PC-9 (cell line): ENCODE data around the gene OXTR. TPM values are rescaled to one million over a fixed set of nuclear protein-coding genes. Genes with fewer than 3 reads are reported as not detected.

Experiments
- BruUV-seq: library from RNA; stranded (reverse); fragments of 400-500 nt; replicated peaks from 2 replicates; lab custom pipeline; 2021; lab: Mats Ljungman, UMichigan
- CTCF ChIA-PET: fragments of 300-600 bp; sonication (Branson Sonifier 250); formaldehyde crosslinking; loops from one replicate; lab custom pipeline; 2022; ENCODE audit warnings: antibody characterized with exemption; lab: Charles Lee
- POLR2A ChIA-PET: fragments of 300-600 bp; sonication (Branson Sonifier 250); formaldehyde crosslinking; loops from one replicate; lab custom pipeline; 2022; ENCODE audit warnings: antibody characterized with exemption; ENCODE audit not compliant: unreplicated experiment; lab: Charles Lee
- DNase-seq, 2 experiments: peaks; one replicate each; pipeline versions ENCODE4 v3.0.0 to v3.0.0-alpha.2; 2015 to 2022; ENCODE audit warnings: mixed read lengths in 1 of 2
- H2AFZ ChIP-seq: fragments of 200-600 bp; sonication (generic); 2 replicates; pipeline ENCODE4 v1.8.1; 2017; ENCODE audit warnings: antibody characterized with exemption
- H3F3A ChIP-seq: fragments of 200-600 bp; sonication (generic); 2 replicates; pipeline ENCODE4 v1.8.1; 2017; ENCODE audit warnings: antibody characterized with exemption, mild to moderate bottlenecking, low read depth; ENCODE audit not compliant: insufficient read depth
- H3K27ac ChIP-seq: fragments of 200-600 bp; sonication (generic); 2 replicates; pipeline ENCODE4 v1.6.1; 2016; ENCODE audit warnings: mixed run types
- H3K27me3 ChIP-seq: fragments of 200-600 bp; sonication (generic); 2 replicates; pipeline ENCODE4 v1.6.1; 2016; ENCODE audit warnings: low read depth, mixed run types; ENCODE audit not compliant: insufficient read depth
- H3K36me3 ChIP-seq: fragments of 200-600 bp; sonication (generic); 2 replicates; pipeline ENCODE4 v1.6.1; 2016; ENCODE audit warnings: low read depth, mixed run types
- H3K4me1 ChIP-seq: fragments of 200-600 bp; sonication (generic); replicated peaks from 2 replicates; pipeline ENCODE4 v1.6.1; 2016; ENCODE audit warnings: mixed run types; ENCODE audit not compliant: insufficient read depth
- H3K4me2 ChIP-seq: fragments of 200-600 bp; sonication (generic); 2 replicates; pipeline ENCODE4 v1.6.1; 2017; ENCODE audit warnings: mixed run types
- H3K4me3 ChIP-seq: fragments of 200-600 bp; sonication (generic); 2 replicates; pipeline ENCODE4 v1.6.1; 2016; ENCODE audit warnings: mixed run types
- H3K79me2 ChIP-seq: fragments of 200-600 bp; sonication (generic); 2 replicates; pipeline ENCODE4 v1.6.1; 2017; ENCODE audit warnings: low read depth, mixed run types
- H3K9me2 ChIP-seq: fragments of 200-600 bp; sonication (generic); 2 replicates; pipeline ENCODE4 v1.8.1; 2017; ENCODE audit warnings: mild to moderate bottlenecking; ENCODE audit not compliant: insufficient read depth
- H3K9me3 ChIP-seq: fragments of 200-600 bp; sonication (generic); 2 replicates; pipeline ENCODE4 v1.8.1; 2016; ENCODE audit warnings: low read depth; ENCODE audit not compliant: insufficient read depth
- H4K20me1 ChIP-seq: fragments of 200-600 bp; sonication (generic); 2 replicates; pipeline ENCODE4 v1.8.1; 2017; ENCODE audit not compliant: insufficient read depth
- CTCF ChIP-seq: fragments of 200-600 bp; sonication (generic); conservative IDR thresholded peaks from 2 replicates; pipeline ENCODE4 v1.6.1; 2017; ENCODE audit warnings: mixed run types, antibody characterized with exemption, mild to moderate bottlenecking, moderate library complexity
- EZH2 ChIP-seq: fragments of 200-600 bp; sonication (generic); IDR thresholded peaks from 2 replicates; pipeline ENCODE4 v1.8.0; 2017; ENCODE audit warnings: antibody characterized with exemption, low read depth
- intact Hi-C: fragments of 100-400 bp; cut with micrococcal nuclease; formaldehyde crosslinking; loops from one replicate; pipeline ENCODE4 v1.10.0; 2022; ENCODE audit not compliant: unreplicated experiment
- total RNA-seq: library from RNA; stranded (reverse); gene quantifications from 2 replicates; pipeline ENCODE4 v1.2.3, GENCODE V29; 2021

The OXTR gene
- total RNA-seq, 1 experiment from 2014 or later, result 3.4 TPM

DNA sequence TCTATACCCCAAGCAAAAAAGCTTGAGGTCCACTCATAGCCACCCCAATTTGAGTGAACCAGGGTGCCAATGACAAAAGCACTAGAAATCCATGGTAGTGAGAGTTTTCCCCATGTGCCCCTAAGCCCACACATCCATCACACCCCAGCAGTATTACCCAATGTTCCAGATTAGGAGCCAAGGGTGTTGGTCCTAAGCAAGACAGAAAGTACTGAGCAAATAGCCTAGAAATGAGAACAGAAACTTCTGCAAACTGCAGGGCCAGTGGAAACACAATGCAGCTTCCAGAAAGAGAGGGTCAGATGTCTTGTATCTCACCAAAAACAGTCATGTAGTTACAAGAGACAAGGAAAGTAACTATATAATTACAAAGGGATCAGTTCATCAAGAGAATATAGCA, 10.9 kb upstream of the OXTR start:
- CTCF ChIA-PET, result no interaction called here
- TF ChIP-seq EZH2 (no peak), CTCF (no peak)

DNA sequence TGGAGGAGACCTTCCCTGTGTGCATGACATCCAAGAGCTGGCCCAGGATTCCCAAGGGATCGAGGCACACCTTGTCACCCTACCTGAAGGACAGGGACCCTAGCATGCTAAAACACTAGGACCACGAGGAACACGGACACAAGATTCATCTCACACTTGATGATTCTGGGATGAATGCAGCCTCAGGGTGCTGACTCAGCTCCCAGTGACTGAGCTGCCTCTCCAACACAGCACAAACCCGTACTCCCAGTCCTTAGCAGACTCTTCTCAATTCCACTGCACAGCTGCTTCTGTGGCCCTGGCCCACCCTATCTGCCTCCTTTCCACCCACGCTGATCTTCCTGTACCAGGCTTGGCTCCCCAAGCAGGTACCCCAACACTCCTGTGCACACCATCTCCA, 9.1 kb upstream of the OXTR start:
- Histone ChIP-seq H3K9me2 (no peaks in the 10 kb centered on the region), H3K36me3 (no peaks in the 10 kb centered on the region), H3K4me1 (no peaks in the 10 kb centered on the region), H3F3A (no peaks in the 10 kb centered on the region), H3K27ac (no peak overlapping the region), H4K20me1 (no peaks in the 10 kb centered on the region), H2AFZ (no peak overlapping the region), H3K9me3 (no peaks in the 10 kb centered on the region), H3K4me3 (no peak overlapping the region), H3K4me2 (no peak overlapping the region), H3K79me2 (no peaks in the 10 kb centered on the region), H3K27me3 (no peaks in the 10 kb centered on the region)
- CTCF ChIA-PET, result interaction anchor here (0.5 kb wide), 1 partner anchor 95 kb away, joined by 3 read pairs; no protein-coding TSS in a partner anchor
- BruUV-seq, result no TSS peak
- TF ChIP-seq EZH2 (no peak), CTCF (no peak)
- intact Hi-C loops, result loop anchor here (10.0 kb wide), 1 partner anchor 96 kb away; no protein-coding TSS in a partner anchor
- POLR2A ChIA-PET, result no interaction called here
- DNase-seq, result no peak

More for the DNA sequence above, 10.9 kb upstream of the OXTR start:
- Histone ChIP-seq H3K27me3 (no peaks in the 10 kb centered on the region), H3K79me2 (no peaks in the 10 kb centered on the region), H3F3A (no peaks in the 10 kb centered on the region), H3K9me2 (no peaks in the 10 kb centered on the region), H2AFZ (no peak overlapping the region), H3K4me3 (no peak overlapping the region), H3K27ac (no peak overlapping the region), H3K9me3 (no peaks in the 10 kb centered on the region), H3K36me3 (no peaks in the 10 kb centered on the region), H4K20me1 (no peaks in the 10 kb centered on the region), H3K4me2 (no peak overlapping the region), H3K4me1 (no peaks in the 10 kb centered on the region)
- DNase-seq, result no peak
- intact Hi-C loops, result no loop called here
- POLR2A ChIA-PET, result no interaction called here
- BruUV-seq, result no TSS peak

- intact Hi-C loops, result loop anchor here (10.0 kb wide), 1 partner anchor 97 kb away; no protein-coding TSS in a partner anchor
- POLR2A ChIA-PET, result no interaction called here
- CTCF ChIA-PET, result interaction anchor here (0.5 kb wide), 1 partner anchor 96 kb away, joined by 3 read pairs; no protein-coding TSS in a partner anchor
- Histone ChIP-seq H3K36me3 (no peaks in the 10 kb centered on the region), H3K9me2 (no peaks in the 10 kb centered on the region), H3K4me1 (no peaks in the 10 kb centered on the region), H3K4me2 (no peak overlapping the region), H3K27ac (no peak overlapping the region), H2AFZ (no peak overlapping the region), H3K9me3 (no peaks in the 10 kb centered on the region), H4K20me1 (no peaks in the 10 kb centered on the region), H3K79me2 (no peaks in the 10 kb centered on the region), H3F3A (no peaks in the 10 kb centered on the region), H3K27me3 (no peaks in the 10 kb centered on the region), H3K4me3 (no peak overlapping the region)
- DNase-seq, result no peak
- no TSS peak for BruUV-seq
- TF ChIP-seq EZH2 (no peak), CTCF (no peak)
Observed at GRCh38 chr3:8777978-8778267, 8.5 kb upstream of the OXTR start.
